ENCODE results near the gene CORO1C. TPM values are rescaled to one million over a fixed set of nuclear protein-coding genes. Genes with fewer than 3 reads are reported as not detected.

CORO1C gene
- total and polyA plus RNA-seq, 9 of the 15 experiments (the other 6 are each of a cell fraction or from before 2014, with no cell fraction given): 55.2 to 280 (median 150) TPM

GRCh38 chr12:108618079-108618952, 113.0 kb downstream of the CORO1C start (continued):
- TF ChIP-seq TRIM25 (IDR thresholded peaks at IDR 0.05; ENCODE audit: borderline replicate concordance): no peak
- no peak for TF ChIP-seq FOXJ2 (tag; IDR thresholded peaks at IDR 0.05)
- no peak for TF ChIP-seq XRCC3 (IDR thresholded peaks at IDR 0.05)
- no peak for TF ChIP-seq SREBF1 (IDR thresholded peaks at IDR 0.05; ENCODE audit: borderline replicate concordance, low read depth, low read length)
- no peak for TF ChIP-seq ZC3H4 (CRISPR knock-in tag; IDR thresholded peaks at IDR 0.05; ENCODE audit: borderline replicate concordance)
- TF ChIP-seq ELF1 (tag; IDR thresholded peaks at IDR 0.05): no peak
- no peak for TF ChIP-seq LARP7 (IDR thresholded peaks at IDR 0.05)
- TF ChIP-seq PATZ1 (CRISPR knock-in tag; IDR thresholded peaks at IDR 0.05; ENCODE audit: borderline replicate concordance): no peak
- TF ChIP-seq CCAR2 (IDR thresholded peaks at IDR 0.05; ENCODE audit: low read depth, low read length): no peak
- no peak for TF ChIP-seq PRPF4 (IDR thresholded peaks at IDR 0.05; ENCODE audit: insufficient read depth, low read depth, low read length, poor library complexity, severe bottlenecking)
- TF ChIP-seq NFE2L1 (tag; IDR thresholded peaks at IDR 0.05; ENCODE audit: borderline replicate concordance, low read depth): no peak
- no peak for TF ChIP-seq FOXA3 (CRISPR knock-in tag; conservative IDR thresholded peaks at IDR 0.05 in 1 of 2, IDR thresholded peaks at IDR 0.05 in 1 of 2)
- no peak for TF ChIP-seq MCM2 (IDR thresholded peaks at IDR 0.05; ENCODE audit: low read depth)
- no peak for TF ChIP-seq SIN3B (IDR thresholded peaks at IDR 0.05; ENCODE audit: low read depth)
- no peak for TF ChIP-seq KHSRP (IDR thresholded peaks at IDR 0.05)
- TF ChIP-seq ZNF274 (IDR thresholded peaks at IDR 0.05; ENCODE audit: borderline replicate concordance, low read depth, low read length): no peak
- TF ChIP-seq ZNF197 (CRISPR knock-in tag; IDR thresholded peaks at IDR 0.05; ENCODE audit: low read depth): no peak
- no peak for TF ChIP-seq ETV6 (IDR thresholded peaks at IDR 0.05; ENCODE audit: borderline replicate concordance in 1 of 2, low read depth in 2 of 2, low read length in 1 of 2)
- TF ChIP-seq ETV6 (CRISPR knock-in tag; IDR thresholded peaks at IDR 0.05; ENCODE audit: borderline replicate concordance): no peak
- no peak for TF ChIP-seq ZNF592 (IDR thresholded peaks at IDR 0.05)
